SHP77 treated with DMSO at 0.1 percent for 48 hours (cell line): ENCODE data around the gene TMEM181.
"Not testable (repeated sequence)": the region's sequence is repeated elsewhere in the genome, so short reads cannot be mapped to it uniquely, and the experiment has no call there.

Experiments
- DNase-seq: peaks from one replicate; lab custom pipeline; 2025; lab: John Stamatoyannopoulos, UW

TMEM181 gene

GRCh38 chr6:158661156-158661685, 101.3 kb downstream of the TMEM181 start:
- no peak for DNase-seq

- no peak for DNase-seq
Observed at GRCh38 chr6:158662607-158662953, 102.7 kb downstream of the TMEM181 start.

GRCh38 chr6:158662954-158663624, 103.2 kb downstream of the TMEM181 start:
- DNase-seq: peak; percentile 69

GRCh38 chr6:158663625-158664165, 103.8 kb downstream of the TMEM181 start:
- DNase-seq: no peak

- no peak for DNase-seq
Observed at GRCh38 chr6:158665332-158665731, 105.4 kb downstream of the TMEM181 start.

GRCh38 chr6:158666628-158667359, 106.9 kb downstream of the TMEM181 start:
- no peak for DNase-seq

GRCh38 chr6:158667360-158667981, 107.6 kb downstream of the TMEM181 start:
- DNase-seq: no peak

- no peak for DNase-seq
Observed at GRCh38 chr6:158668707-158669103, 108.8 kb downstream of the TMEM181 start.

- no peak for DNase-seq
Observed at GRCh38 chr6:158669145-158670035, 109.5 kb downstream of the TMEM181 start.

- not testable (repeated sequence) for DNase-seq
Observed at GRCh38 chr6:158672119-158672518, 112.2 kb downstream of the TMEM181 start.

- DNase-seq: no peak
Observed at GRCh38 chr6:158672726-158673125, 112.8 kb downstream of the TMEM181 start.

- no peak for DNase-seq
Observed at GRCh38 chr6:158674342-158675131, 114.6 kb downstream of the TMEM181 start.

- not testable (repeated sequence) for DNase-seq
Observed at GRCh38 chr6:158677094-158677493, 117.2 kb downstream of the TMEM181 start.

GRCh38 chr6:158677906-158678578, 118.2 kb downstream of the TMEM181 start:
- no peak for DNase-seq

- DNase-seq: no peak
Observed at GRCh38 chr6:158680015-158680414, 120.1 kb downstream of the TMEM181 start.

- no peak for DNase-seq
Observed at GRCh38 chr6:158680481-158680880, 120.6 kb downstream of the TMEM181 start.

- no peak for DNase-seq
Observed at GRCh38 chr6:158684311-158684710, 124.4 kb downstream of the TMEM181 start.

GRCh38 chr6:158684745-158685324, 124.9 kb downstream of the TMEM181 start:
- DNase-seq: no peak
